CD8-positive, alpha-beta memory T cell (primary cell): ENCODE data around the gene TENM4. TPM values are rescaled to one million over a fixed set of nuclear protein-coding genes. Genes with fewer than 3 reads are reported as not detected.

Source experiments
- CTCF ChIA-PET: fragments of 350-600 bp; sonication (Branson Sonifier 250); formaldehyde crosslinking; loops from one replicate; lab custom pipeline; 2021; ENCODE audit warnings: antibody characterized with exemption; lab: Charles Lee
- POLR2A ChIA-PET: fragments of 350-600 bp; sonication (Branson Sonifier 250); formaldehyde crosslinking; loops from one replicate; lab custom pipeline; 2021; ENCODE audit warnings: antibody characterized with exemption; lab: Charles Lee
- DNase-seq, 5 donors: peaks; one replicate each; pipeline versions ENCODE4 v3.0.0 to v3.0.0-alpha.2; 2020 to 2022; ENCODE audit warnings: mixed read lengths in 1 of 5
- H3K27ac ChIP-seq: one replicate; pipeline ENCODE4 v1.7.0; 2013; ENCODE audit warnings: low read depth, mild to moderate bottlenecking, low read length, moderate library complexity
- H3K27me3 ChIP-seq: 2 replicates; pipeline ENCODE4 v1.7.0; 2013; ENCODE audit warnings: low read length, mild to moderate bottlenecking; ENCODE audit not compliant: insufficient read depth, poor library complexity, severe bottlenecking
- H3K36me3 ChIP-seq: 2 replicates; pipeline ENCODE4 v1.7.0; 2013; ENCODE audit warnings: mild to moderate bottlenecking, low read length, moderate library complexity; ENCODE audit not compliant: insufficient read depth
- H3K4me1 ChIP-seq: 2 replicates; pipeline ENCODE4 v1.7.0; 2013; ENCODE audit warnings: mild to moderate bottlenecking, low read length, moderate library complexity; ENCODE audit not compliant: insufficient read depth
- H3K4me3 ChIP-seq: 2 replicates; pipeline ENCODE4 v1.7.0; 2013; ENCODE audit warnings: mild to moderate bottlenecking, low read length
- H3K9me3 ChIP-seq: 2 replicates; pipeline ENCODE4 v1.7.0; 2013; ENCODE audit warnings: mild to moderate bottlenecking, low read length
- H3K27ac Mint-ChIP-seq, 8 donors: one replicate each; pipeline ENCODE4 v1.8.0; 2020 to 2021; ENCODE audit warnings: mixed read lengths in 8 of 8, mild to moderate bottlenecking in 6 of 8, inconsistent platforms in 3 of 8, moderate library complexity in 3 of 8
- H3K27me3 Mint-ChIP-seq, 2 donors: one replicate each; pipeline ENCODE4 v1.8.0; 2020 to 2021; ENCODE audit warnings: mixed read lengths in 2 of 2, mild to moderate bottlenecking in 1 of 2, moderate library complexity in 1 of 2
- H3K36me3 Mint-ChIP-seq, 3 donors: one replicate each; pipeline ENCODE4 v1.8.0; 2020 to 2021; ENCODE audit warnings: mixed read lengths in 3 of 3, inconsistent platforms in 1 of 3, mild to moderate bottlenecking in 1 of 3
- H3K4me1 Mint-ChIP-seq, 3 donors: one replicate each; pipeline ENCODE4 v1.8.0; 2020 to 2021; ENCODE audit warnings: mixed read lengths in 3 of 3, inconsistent platforms in 1 of 3, mild to moderate bottlenecking in 1 of 3
- H3K4me3 Mint-ChIP-seq, 7 donors: one replicate each; pipeline ENCODE4 v1.8.0; 2020 to 2021; ENCODE audit warnings: mixed read lengths in 7 of 7, mild to moderate bottlenecking in 6 of 7, moderate library complexity in 4 of 7, inconsistent platforms in 2 of 7
- H3K9me3 Mint-ChIP-seq, 5 donors: one replicate each; pipeline ENCODE4 v1.8.0; 2020 to 2022; ENCODE audit warnings: mixed read lengths in 5 of 5, mild to moderate bottlenecking in 3 of 5, moderate library complexity in 2 of 5, inconsistent platforms in 1 of 5
- polyA plus RNA-seq: library from polyadenylated mRNA; unstranded; fragments of 300-500 nt; fragmentation: Illumina TruSeq; gene quantifications from one replicate; pipeline ENCODE4 v1.2.3, GENCODE V29; 2021
- total RNA-seq, 2 experiments: library from RNA; stranded (reverse); gene quantifications; one replicate each; pipeline ENCODE4 v1.2.3, GENCODE V29; 2021

Gene TENM4
- total and polyA plus RNA-seq, 3 experiments from 2014 or later = not detected

- no peak overlapping the region for H3K27ac Mint-ChIP-seq
- H3K4me3 Mint-ChIP-seq = no peak overlapping the region
- CTCF ChIA-PET = no interaction called here
- no peaks in the 10 kb centered on the region for H3K27me3 Mint-ChIP-seq
- Histone ChIP-seq H3K27me3 (no peaks in the 10 kb centered on the region), H3K27ac (no peak overlapping the region), H3K9me3 (no peaks in the 10 kb centered on the region), H3K4me3 (no peak overlapping the region), H3K36me3 (no peaks in the 10 kb centered on the region), H3K4me1 (no peaks in the 10 kb centered on the region)
- POLR2A ChIA-PET = no interaction called here
- DNase-seq = no peak
- no peaks in the 10 kb centered on the region for H3K4me1 Mint-ChIP-seq
- H3K9me3 Mint-ChIP-seq = no peaks in the 10 kb centered on the region
- no peaks in the 10 kb centered on the region for H3K36me3 Mint-ChIP-seq
Measured at GRCh38 chr11:79206951-79207350, 233.9 kb downstream of the TENM4 start.

DNA sequence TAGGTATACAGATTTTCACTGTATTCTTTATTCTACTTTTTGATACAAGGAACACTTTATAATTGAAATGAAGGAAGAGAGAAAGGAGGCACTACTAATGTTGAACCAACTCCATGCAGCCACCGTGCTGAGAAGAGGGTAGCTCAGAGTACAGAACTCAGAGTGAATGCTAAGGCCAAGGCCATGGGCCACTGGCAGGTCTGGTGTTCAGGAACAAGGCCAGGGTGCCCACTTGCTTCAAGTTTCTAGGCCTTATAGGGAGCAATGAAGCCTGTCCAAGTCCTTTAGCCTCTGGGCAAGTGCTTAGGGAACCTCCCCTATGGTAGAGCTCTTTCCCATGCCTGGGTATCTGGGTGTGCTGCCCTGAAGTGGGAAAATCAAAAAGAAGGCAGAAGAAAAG is 235.0 kb downstream of the TENM4 start:
- no peak overlapping the region for H3K4me3 Mint-ChIP-seq
- H3K9me3 ChIP-seq = no peaks in the 10 kb centered on the region
- DNase-seq = no peak
- no peaks in the 10 kb centered on the region for H3K36me3 ChIP-seq
- no peaks in the 10 kb centered on the region for H3K4me1 Mint-ChIP-seq
- peaks cover 0 to 4% of the 10 kb centered on the region in 2 donors for H3K27me3 Mint-ChIP-seq
- no peak overlapping the region for H3K4me3 ChIP-seq
- no peaks in the 10 kb centered on the region for H3K27me3 ChIP-seq
- H3K9me3 Mint-ChIP-seq = no peaks in the 10 kb centered on the region
- H3K27ac ChIP-seq = no peak overlapping the region
- no peaks in the 10 kb centered on the region for H3K4me1 ChIP-seq
- no peak overlapping the region for H3K27ac Mint-ChIP-seq
- H3K36me3 Mint-ChIP-seq = no peaks in the 10 kb centered on the region
- POLR2A ChIA-PET = no interaction called here
- CTCF ChIA-PET = no interaction called here

- Histone ChIP-seq H3K9me3 (no peaks in the 10 kb centered on the region), H3K4me3 (no peak overlapping the region), H3K36me3 (no peaks in the 10 kb centered on the region), H3K27ac (no peak overlapping the region), H3K27me3 (no peaks in the 10 kb centered on the region), H3K4me1 (no peaks in the 10 kb centered on the region)
- Mint-ChIP-seq H3K9me3 (peaks cover 0 to 6% (median 0%) of the 10 kb centered on the region in 5 donors), H3K4me1 (no peaks in the 10 kb centered on the region), H3K4me3 (no peak overlapping the region), H3K36me3 (no peaks in the 10 kb centered on the region), H3K27ac (no peak overlapping the region), H3K27me3 (peaks cover 0 to 4% of the 10 kb centered on the region in 2 donors)
- POLR2A ChIA-PET = no interaction called here
- CTCF ChIA-PET = no interaction called here
- DNase-seq = no peak
Measured at GRCh38 chr11:79201677-79202347, 239.0 kb downstream of the TENM4 start.

DNA sequence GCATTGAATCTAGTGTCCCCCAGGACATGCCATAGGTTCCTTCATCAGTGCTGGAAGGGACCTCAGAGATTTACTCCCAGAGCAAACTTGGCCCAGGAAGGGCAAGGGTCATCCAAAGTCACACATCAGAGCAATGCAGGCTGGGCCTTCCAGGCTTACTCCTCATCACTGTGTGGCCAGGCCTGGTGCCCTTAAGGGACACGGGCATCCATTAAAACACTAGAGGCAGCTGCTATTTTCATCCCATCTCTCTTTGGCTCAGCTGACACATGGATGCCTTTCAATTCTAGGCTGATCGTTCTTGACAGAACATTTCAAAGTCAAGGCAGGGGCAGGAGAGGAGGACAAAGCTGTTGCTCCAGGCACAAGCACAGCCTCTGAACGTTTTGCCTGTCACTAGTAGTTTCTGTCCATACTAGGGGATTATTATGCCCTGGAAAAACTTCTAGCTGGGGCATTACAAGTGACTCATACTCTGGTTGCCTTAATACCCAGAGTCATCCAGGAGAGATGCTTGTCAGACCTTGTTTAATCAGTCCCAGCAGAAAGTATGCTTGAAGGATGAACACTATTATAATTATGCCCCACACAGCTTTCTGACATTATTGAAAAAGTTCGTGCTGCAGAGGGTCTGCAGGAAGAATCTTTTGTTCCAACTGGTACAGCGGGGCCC is 240.3 kb downstream of the TENM4 start:
- ChIA-PET POLR2A (no interaction called here), CTCF (no interaction called here)
- Histone ChIP-seq H3K4me1 (no peaks in the 10 kb centered on the region), H3K9me3 (no peaks in the 10 kb centered on the region), H3K27me3 (no peaks in the 10 kb centered on the region), H3K4me3 (no peak overlapping the region), H3K27ac (no peak overlapping the region), H3K36me3 (no peaks in the 10 kb centered on the region)
- no peak overlapping the region for H3K4me3 Mint-ChIP-seq
- H3K27ac Mint-ChIP-seq = no peak overlapping the region
- H3K36me3 Mint-ChIP-seq = no peaks in the 10 kb centered on the region
- no peak for DNase-seq
- H3K27me3 Mint-ChIP-seq = peaks cover 0 to 4% of the 10 kb centered on the region in 2 donors
- peaks cover 0 to 7% (median 0%) of the 10 kb centered on the region in 5 donors for H3K9me3 Mint-ChIP-seq
- H3K4me1 Mint-ChIP-seq = no peaks in the 10 kb centered on the region

DNA sequence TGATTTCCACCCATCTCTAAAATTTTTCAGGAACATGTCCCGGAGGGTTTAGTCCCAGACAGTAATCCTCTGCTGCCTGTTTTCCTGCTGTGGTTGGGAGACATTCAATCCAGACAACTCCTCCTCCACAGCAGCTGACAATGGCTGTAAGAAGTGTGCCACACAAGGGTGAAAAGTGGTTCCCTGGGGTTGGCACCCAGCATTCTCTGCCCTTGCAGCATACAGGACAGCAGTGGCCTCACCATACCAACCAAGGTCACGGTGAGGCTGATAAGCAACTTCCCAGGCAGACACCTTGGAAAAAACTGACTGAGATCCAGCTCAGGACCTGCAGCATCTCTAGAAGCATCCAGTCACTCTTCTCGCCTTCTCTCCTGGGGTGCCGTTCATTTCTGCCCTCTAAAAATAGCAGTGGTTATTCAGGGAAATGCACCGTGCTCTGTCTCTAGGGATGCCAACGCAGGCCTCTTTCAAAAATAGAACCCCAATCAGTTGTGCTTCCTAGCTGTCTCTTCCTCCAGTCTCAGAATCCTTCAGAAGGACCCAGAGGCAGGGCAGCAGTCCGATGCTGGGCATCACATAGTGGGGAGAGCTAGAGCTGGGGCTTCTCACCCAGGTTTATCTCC is 241.0 kb downstream of the TENM4 start:
- H3K4me3 Mint-ChIP-seq = no peak overlapping the region

DNA sequence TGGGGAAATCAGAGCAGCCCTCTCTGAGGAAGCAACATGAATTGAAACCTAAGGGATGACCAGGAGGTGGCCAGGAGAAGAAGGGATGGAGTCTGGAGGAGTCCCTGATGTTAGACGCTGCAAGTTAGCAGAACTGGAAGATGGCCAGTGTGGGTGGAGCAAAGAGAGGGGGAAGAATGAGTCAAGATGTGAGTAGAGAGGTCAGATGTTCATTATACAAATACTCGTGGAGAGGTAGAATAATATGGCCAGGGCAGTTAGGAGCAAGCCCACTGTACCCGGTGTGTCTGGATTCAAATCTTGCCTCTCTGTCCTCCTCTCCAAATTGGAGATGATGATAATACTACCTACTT is 242.0 kb downstream of the TENM4 start:
- H3K4me3 Mint-ChIP-seq = no peak overlapping the region
- H3K27ac Mint-ChIP-seq = no peak overlapping the region

More for the DNA sequence above, 241.0 kb downstream of the TENM4 start:
- Histone ChIP-seq H3K27ac (no peak overlapping the region), H3K9me3 (no peaks in the 10 kb centered on the region), H3K4me1 (no peaks in the 10 kb centered on the region), H3K27me3 (no peaks in the 10 kb centered on the region), H3K4me3 (no peak overlapping the region), H3K36me3 (no peaks in the 10 kb centered on the region)
- Mint-ChIP-seq H3K4me1 (no peaks in the 10 kb centered on the region), H3K9me3 (peaks cover 0 to 10% (median 0%) of the 10 kb centered on the region in 5 donors), H3K27me3 (peaks cover 0 to 4% of the 10 kb centered on the region in 2 donors), H3K27ac (no peak overlapping the region), H3K36me3 (no peaks in the 10 kb centered on the region)
- DNase-seq = no peak
- POLR2A ChIA-PET = no interaction called here
- CTCF ChIA-PET = no interaction called here

DNA sequence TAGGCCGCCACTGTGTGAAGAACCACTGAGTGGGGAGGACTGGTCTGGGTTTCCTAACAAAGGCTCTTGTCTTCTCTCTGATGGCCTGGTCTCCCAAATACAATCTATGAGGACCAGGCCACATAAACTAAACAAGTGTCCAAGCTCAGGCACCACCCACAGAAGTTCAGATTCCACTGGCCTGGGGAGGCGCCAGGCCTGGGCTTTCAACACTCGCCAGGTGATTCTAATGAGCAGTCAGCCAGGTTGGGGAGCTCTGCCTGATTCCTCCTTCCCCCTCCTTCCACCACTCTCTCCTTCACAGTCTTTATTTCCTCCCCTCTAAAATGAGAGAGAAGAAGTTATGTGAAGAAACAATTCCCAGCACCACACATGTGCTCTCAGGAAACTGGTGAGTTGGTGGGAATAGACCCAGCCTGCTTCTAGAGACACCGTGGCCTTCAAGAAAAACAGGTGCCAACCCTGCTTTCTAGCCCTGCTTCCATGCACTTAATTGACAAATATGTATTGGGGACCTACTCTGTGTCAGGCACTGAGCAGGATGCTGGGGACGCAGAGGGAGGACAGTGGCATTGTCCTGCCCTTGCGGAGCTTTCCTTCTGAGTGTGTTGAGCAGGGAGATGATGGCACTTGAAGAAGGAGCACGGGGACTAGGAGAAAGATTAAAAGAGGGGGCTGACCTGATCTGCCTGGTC is 242.5 kb downstream of the TENM4 start:
- H3K27me3 ChIP-seq = no peaks in the 10 kb centered on the region
- H3K4me1 ChIP-seq = no peaks in the 10 kb centered on the region
- H3K36me3 ChIP-seq = no peaks in the 10 kb centered on the region
- no peaks in the 10 kb centered on the region for H3K36me3 Mint-ChIP-seq
- H3K4me1 Mint-ChIP-seq = no peaks in the 10 kb centered on the region
- H3K9me3 Mint-ChIP-seq = peaks cover 0 to 10% (median 4%) of the 10 kb centered on the region in 5 donors
- ChIA-PET POLR2A (no interaction called here), CTCF (no interaction called here)
- peaks cover 0 to 4% of the 10 kb centered on the region in 2 donors for H3K27me3 Mint-ChIP-seq
- H3K9me3 ChIP-seq = no peaks in the 10 kb centered on the region
- no peak overlapping the region for H3K4me3 Mint-ChIP-seq
- no peak overlapping the region for H3K27ac ChIP-seq
- no peak overlapping the region for H3K4me3 ChIP-seq
- no peak for DNase-seq
- H3K27ac Mint-ChIP-seq = no peak overlapping the region

More for the DNA sequence above, 242.0 kb downstream of the TENM4 start:
- Histone ChIP-seq H3K9me3 (no peaks in the 10 kb centered on the region), H3K27ac (no peak overlapping the region), H3K27me3 (no peaks in the 10 kb centered on the region), H3K36me3 (no peaks in the 10 kb centered on the region), H3K4me3 (no peak overlapping the region), H3K4me1 (no peaks in the 10 kb centered on the region)
- no peaks in the 10 kb centered on the region for H3K36me3 Mint-ChIP-seq
- peaks cover 0 to 4% of the 10 kb centered on the region in 2 donors for H3K27me3 Mint-ChIP-seq
- ChIA-PET CTCF (no interaction called here), POLR2A (no interaction called here)
- DNase-seq = no peak
- H3K9me3 Mint-ChIP-seq = peaks cover 0 to 10% (median 4%) of the 10 kb centered on the region in 5 donors
- H3K4me1 Mint-ChIP-seq = no peaks in the 10 kb centered on the region

- ChIA-PET CTCF (no interaction called here), POLR2A (no interaction called here)
- H3K36me3 Mint-ChIP-seq = no peaks in the 10 kb centered on the region
- H3K4me3 ChIP-seq = no peak overlapping the region
- no peaks in the 10 kb centered on the region for H3K9me3 ChIP-seq
- no peak for DNase-seq
- no peaks in the 10 kb centered on the region for H3K4me1 ChIP-seq
- H3K27me3 ChIP-seq = no peaks in the 10 kb centered on the region
- no peak overlapping the region for H3K4me3 Mint-ChIP-seq
- no peak overlapping the region for H3K27ac Mint-ChIP-seq
- peaks cover 0 to 10% (median 4%) of the 10 kb centered on the region in 5 donors for H3K9me3 Mint-ChIP-seq
- peaks cover 0 to 4% of the 10 kb centered on the region in 2 donors for H3K27me3 Mint-ChIP-seq
- no peaks in the 10 kb centered on the region for H3K36me3 ChIP-seq
- no peaks in the 10 kb centered on the region for H3K4me1 Mint-ChIP-seq
- H3K27ac ChIP-seq = no peak overlapping the region
Measured at GRCh38 chr11:79196950-79197349, 243.9 kb downstream of the TENM4 start.
